Measurements from ENCODE around the gene PPP1R12B. TPM values are rescaled to one million over a fixed set of nuclear protein-coding genes. Genes with fewer than 3 reads are reported as not detected.
"Not testable (repeated sequence)": the region's sequence is repeated elsewhere in the genome, so short reads cannot be mapped to it uniquely, and the experiment has no call there.

PPP1R12B gene
- total and polyA plus RNA-seq, 2 donors (not counting 3 experiments of a cell fraction or from before 2014, with no cell fraction given): 8.4 to 11.5 TPM

DNA sequence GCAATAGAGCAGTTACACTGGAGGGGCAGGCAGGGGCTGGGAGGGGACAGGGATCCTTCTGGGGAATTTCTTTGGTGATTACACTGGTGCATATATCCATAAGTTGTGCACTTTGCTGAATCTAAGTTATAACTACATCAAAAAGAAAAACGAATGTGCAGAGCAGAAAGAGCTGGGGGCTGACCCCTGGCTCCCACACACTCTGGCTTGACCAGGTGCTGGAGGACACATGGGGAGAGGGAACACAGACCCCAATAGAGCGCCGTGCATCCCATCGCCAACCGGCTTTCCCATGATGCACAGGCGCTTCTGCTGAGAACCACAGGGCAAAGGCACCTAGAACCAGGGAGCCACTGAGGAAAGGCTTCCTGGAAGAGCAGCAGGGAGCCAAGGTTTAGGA lies 281.6 kb downstream of the PPP1R12B start:
- H3K27me3 ChIP-seq (ENCODE audit: control insufficient read depth in 2 of 2, insufficient read depth in 2 of 2, low read length in 2 of 2); H3K9me1 ChIP-seq (replicated peaks; ENCODE audit: control insufficient read depth, extremely low read depth, insufficient read depth, low read length); H3K36me3 ChIP-seq (ENCODE audit: control insufficient read depth in 2 of 2, extremely low read depth in 1 of 2, insufficient read depth in 2 of 2, low read length in 2 of 2); FAIRE-seq; H4K20me1 ChIP-seq (replicated peaks; ENCODE audit: control insufficient read depth, extremely low read depth, insufficient read depth, low read length); dilution Hi-C loops (cut with MboI; ENCODE audit: extremely low pct_ligation_motif_present, low sequenced_read_pairs); H3K4me1 ChIP-seq (ENCODE audit: control insufficient read depth, extremely low read depth, insufficient read depth, low read length); intact Hi-C loops (cut with micrococcal nuclease); H3K27ac ChIP-seq (ENCODE audit: insufficient read depth, low read depth, low read length); H2AFZ ChIP-seq (ENCODE audit: low read depth, low read length); POLR2A ChIA-PET; H3K4me2 ChIP-seq (ENCODE audit: insufficient read depth, low read length); H3K9ac ChIP-seq (replicated peaks; ENCODE audit: extremely low read depth, insufficient read depth, low read length); DNase-seq (ENCODE audit: low read depth, low spot score); H3K4me3 ChIP-seq (replicated peaks in 1 of 3; ENCODE audit: insufficient read depth in 1 of 3, low read depth in 1 of 3, low read length in 3 of 3); H3K9me3 ChIP-seq (replicated peaks; ENCODE audit: control insufficient read depth, insufficient read depth, low read length); H3K79me2 ChIP-seq (ENCODE audit: control insufficient read depth, insufficient read depth, low read length); BruUV-seq (replicated peaks): not testable (repeated sequence)
- CTCF ChIA-PET: interaction anchor here (0.6 kb wide), 1 partner anchor 618 kb away, joined by 3 read pairs; no protein-coding TSS in a partner anchor

DNA sequence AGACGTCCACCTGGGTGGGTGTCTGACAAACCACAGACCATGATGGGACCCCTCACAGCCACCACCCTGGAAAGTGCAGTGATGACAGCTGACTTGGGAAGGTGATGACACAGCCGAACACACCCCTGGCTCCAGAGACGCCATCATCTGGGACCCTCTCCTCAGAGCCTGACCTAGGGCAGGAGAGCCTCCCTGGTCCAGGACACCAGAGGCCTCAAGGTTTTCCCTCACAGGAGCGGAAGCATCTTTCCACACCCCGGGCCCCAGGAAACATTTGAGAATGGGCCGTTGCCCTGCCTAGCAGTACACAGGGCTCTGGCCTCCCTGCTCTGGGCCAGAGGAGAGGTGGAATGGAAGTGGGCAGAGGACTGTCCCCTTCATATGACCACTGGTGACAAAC lies 282.0 kb downstream of the PPP1R12B start:
- CTCF ChIA-PET: no interaction called here
- no peak for FAIRE-seq

More for the DNA sequence above, 282.0 kb downstream of the PPP1R12B start:
- Histone ChIP-seq H3K79me2 (ENCODE audit: control insufficient read depth, insufficient read depth, low read length) (no peaks in the 10 kb centered on the region), H3K9me3 (replicated peaks; ENCODE audit: control insufficient read depth, insufficient read depth, low read length) (no peaks in the 10 kb centered on the region), H3K9me1 (replicated peaks; ENCODE audit: control insufficient read depth, extremely low read depth, insufficient read depth, low read length) (no peaks in the 10 kb centered on the region), H3K4me3 (replicated peaks in 1 of 3; ENCODE audit: insufficient read depth in 1 of 3, low read depth in 1 of 3, low read length in 3 of 3) (no peak overlapping the region), H4K20me1 (replicated peaks; ENCODE audit: control insufficient read depth, extremely low read depth, insufficient read depth, low read length) (no peaks in the 10 kb centered on the region), H3K27me3 (ENCODE audit: control insufficient read depth in 2 of 2, insufficient read depth in 2 of 2, low read length in 2 of 2) (peaks cover under 1 to 5% of the 10 kb centered on the region in 2 experiments), H3K4me2 (ENCODE audit: insufficient read depth, low read length) (no peak overlapping the region), H2AFZ (ENCODE audit: low read depth, low read length) (no peak overlapping the region), H3K36me3 (ENCODE audit: control insufficient read depth in 2 of 2, extremely low read depth in 1 of 2, insufficient read depth in 2 of 2, low read length in 2 of 2) (no peaks in the 10 kb centered on the region), H3K9ac (replicated peaks; ENCODE audit: extremely low read depth, insufficient read depth, low read length) (no peak overlapping the region), H3K27ac (ENCODE audit: insufficient read depth, low read depth, low read length) (no peak overlapping the region), H3K4me1 (ENCODE audit: control insufficient read depth, extremely low read depth, insufficient read depth, low read length) (no peaks in the 10 kb centered on the region)
- POLR2A ChIA-PET: no interaction called here
- no TSS peak for BruUV-seq (replicated peaks)
- intact Hi-C loops (cut with micrococcal nuclease): no loop called here
- dilution Hi-C loops (cut with MboI; ENCODE audit: extremely low pct_ligation_motif_present, low sequenced_read_pairs): no loop called here
- TF ChIP-seq JUN (IDR thresholded peaks at IDR 0.05; ENCODE audit: borderline replicate concordance, insufficient read depth, insufficient read length, low read depth) (no peak), EZH2 (IDR thresholded peaks at IDR 0.05; ENCODE audit: borderline replicate concordance, low read depth, low read length, severe bottlenecking) (no peak), POLR2AphosphoS5 (IDR thresholded peaks at IDR 0.05; ENCODE audit: insufficient read depth, low read depth, low read length) (no peak), MYC (IDR thresholded peaks at IDR 0.05; ENCODE audit: low read depth, low read length) (no peak), FOS (IDR thresholded peaks at IDR 0.05; ENCODE audit: borderline replicate concordance, insufficient read depth, low read length) (no peak), POLR2A (IDR thresholded peaks at IDR 0.05; ENCODE audit: low read depth, low read length) (no peak), GATA2 (IDR thresholded peaks at IDR 0.05; ENCODE audit: insufficient read depth, insufficient read length, low read depth, low read length) (no peak)
- TF ChIP-seq, protein P1, sequence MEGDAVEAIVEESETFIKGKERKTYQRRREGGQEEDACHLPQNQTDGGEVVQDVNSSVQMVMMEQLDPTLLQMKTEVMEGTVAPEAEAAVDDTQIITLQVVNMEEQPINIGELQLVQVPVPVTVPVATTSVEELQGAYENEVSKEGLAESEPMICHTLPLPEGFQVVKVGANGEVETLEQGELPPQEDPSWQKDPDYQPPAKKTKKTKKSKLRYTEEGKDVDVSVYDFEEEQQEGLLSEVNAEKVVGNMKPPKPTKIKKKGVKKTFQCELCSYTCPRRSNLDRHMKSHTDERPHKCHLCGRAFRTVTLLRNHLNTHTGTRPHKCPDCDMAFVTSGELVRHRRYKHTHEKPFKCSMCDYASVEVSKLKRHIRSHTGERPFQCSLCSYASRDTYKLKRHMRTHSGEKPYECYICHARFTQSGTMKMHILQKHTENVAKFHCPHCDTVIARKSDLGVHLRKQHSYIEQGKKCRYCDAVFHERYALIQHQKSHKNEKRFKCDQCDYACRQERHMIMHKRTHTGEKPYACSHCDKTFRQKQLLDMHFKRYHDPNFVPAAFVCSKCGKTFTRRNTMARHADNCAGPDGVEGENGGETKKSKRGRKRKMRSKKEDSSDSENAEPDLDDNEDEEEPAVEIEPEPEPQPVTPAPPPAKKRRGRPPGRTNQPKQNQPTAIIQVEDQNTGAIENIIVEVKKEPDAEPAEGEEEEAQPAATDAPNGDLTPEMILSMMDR (IDR thresholded peaks at IDR 0.05; ENCODE audit: extremely low read depth in 1 of 2, insufficient read depth in 1 of 2, low read depth in 1 of 2, low read length in 2 of 2): no peak
- TF ChIP-seq, protein P2, sequence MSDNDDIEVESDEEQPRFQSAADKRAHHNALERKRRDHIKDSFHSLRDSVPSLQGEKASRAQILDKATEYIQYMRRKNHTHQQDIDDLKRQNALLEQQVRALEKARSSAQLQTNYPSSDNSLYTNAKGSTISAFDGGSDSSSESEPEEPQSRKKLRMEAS (IDR thresholded peaks at IDR 0.05; ENCODE audit: insufficient read depth, insufficient read length): no peak
- no peak for DNase-seq (ENCODE audit: low read depth, low spot score)
